Astrocyte of the cerebellum (primary cell): Measurements from ENCODE around the gene MED22.
"Not testable (repeated sequence)": the region's sequence is repeated elsewhere in the genome, so short reads cannot be mapped to it uniquely, and the experiment has no call there.

Experiments
- DNase-seq: peaks from one replicate; pipeline ENCODE4 v3.0.0-alpha.2; 2011; ENCODE audit warnings: low read depth
- H3K4me3 ChIP-seq: 2 replicates; pipeline ENCODE4 v1.5.1; 2011; ENCODE audit warnings: mild to moderate bottlenecking, low read depth, low read length, moderate library complexity
- in situ Hi-C: cut with HindIII; loops from 2 replicates; pipeline ENCODE4 v1.10.0; 2017; ENCODE audit warnings: low sequenced_read_pairs
- TF ChIP-seq, protein P1 (sequence below): IDR thresholded peaks from 2 replicates; pipeline ENCODE4 v1.5.1; 2012; ENCODE audit warnings: low read length, low read depth, moderate library complexity, mild to moderate bottlenecking; ENCODE audit errors: missing control alignments

The MED22 gene

GRCh38 chr9:133323211-133323610 lies 24.7 kb downstream of the MED22 start:
- TF ChIP-seq, protein P1, sequence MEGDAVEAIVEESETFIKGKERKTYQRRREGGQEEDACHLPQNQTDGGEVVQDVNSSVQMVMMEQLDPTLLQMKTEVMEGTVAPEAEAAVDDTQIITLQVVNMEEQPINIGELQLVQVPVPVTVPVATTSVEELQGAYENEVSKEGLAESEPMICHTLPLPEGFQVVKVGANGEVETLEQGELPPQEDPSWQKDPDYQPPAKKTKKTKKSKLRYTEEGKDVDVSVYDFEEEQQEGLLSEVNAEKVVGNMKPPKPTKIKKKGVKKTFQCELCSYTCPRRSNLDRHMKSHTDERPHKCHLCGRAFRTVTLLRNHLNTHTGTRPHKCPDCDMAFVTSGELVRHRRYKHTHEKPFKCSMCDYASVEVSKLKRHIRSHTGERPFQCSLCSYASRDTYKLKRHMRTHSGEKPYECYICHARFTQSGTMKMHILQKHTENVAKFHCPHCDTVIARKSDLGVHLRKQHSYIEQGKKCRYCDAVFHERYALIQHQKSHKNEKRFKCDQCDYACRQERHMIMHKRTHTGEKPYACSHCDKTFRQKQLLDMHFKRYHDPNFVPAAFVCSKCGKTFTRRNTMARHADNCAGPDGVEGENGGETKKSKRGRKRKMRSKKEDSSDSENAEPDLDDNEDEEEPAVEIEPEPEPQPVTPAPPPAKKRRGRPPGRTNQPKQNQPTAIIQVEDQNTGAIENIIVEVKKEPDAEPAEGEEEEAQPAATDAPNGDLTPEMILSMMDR: no peak

GRCh38 chr9:133322701-133323100 lies 25.2 kb downstream of the MED22 start:
- TF ChIP-seq, protein P1: no peak
- H3K4me3 ChIP-seq: no peak overlapping the region
- no peak for DNase-seq
- in situ Hi-C loops: no loop called here

More at GRCh38 chr9:133323211-133323610, 24.7 kb downstream of the MED22 start:
- no peak for DNase-seq
- in situ Hi-C loops: no loop called here
- no peak overlapping the region for H3K4me3 ChIP-seq

DNA sequence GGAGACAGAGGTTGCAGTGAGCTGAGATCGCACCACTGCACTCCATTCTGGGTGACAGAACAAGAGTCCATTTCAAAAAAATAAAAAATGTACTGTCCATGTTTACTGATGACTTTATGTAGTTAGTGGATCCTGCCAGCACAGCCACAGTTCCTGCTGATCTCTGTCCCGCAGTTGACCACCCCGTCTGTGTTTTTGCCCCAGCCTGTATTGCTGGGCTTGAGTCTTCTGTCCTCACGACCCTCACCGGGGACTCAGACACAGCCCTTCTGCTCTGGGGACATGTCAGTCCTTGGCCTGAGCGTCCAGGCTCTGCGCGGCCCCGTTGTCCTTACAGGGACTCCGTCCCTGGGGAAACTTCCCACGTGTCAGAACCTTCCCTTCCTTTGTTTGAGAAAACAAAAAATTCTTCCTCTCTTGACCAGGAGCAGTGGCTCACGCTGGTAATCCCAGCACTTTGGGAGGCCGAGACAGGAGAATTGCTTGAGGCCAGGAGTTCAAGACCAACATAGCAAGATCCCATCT lies 26.5 kb downstream of the MED22 start:
- DNase-seq: no peak
- TF ChIP-seq, protein P1: no peak
- no peak overlapping the region for H3K4me3 ChIP-seq
- in situ Hi-C loops: no loop called here

GRCh38 chr9:133320421-133320881 lies 27.5 kb downstream of the MED22 start:
- DNase-seq: no peak

DNA sequence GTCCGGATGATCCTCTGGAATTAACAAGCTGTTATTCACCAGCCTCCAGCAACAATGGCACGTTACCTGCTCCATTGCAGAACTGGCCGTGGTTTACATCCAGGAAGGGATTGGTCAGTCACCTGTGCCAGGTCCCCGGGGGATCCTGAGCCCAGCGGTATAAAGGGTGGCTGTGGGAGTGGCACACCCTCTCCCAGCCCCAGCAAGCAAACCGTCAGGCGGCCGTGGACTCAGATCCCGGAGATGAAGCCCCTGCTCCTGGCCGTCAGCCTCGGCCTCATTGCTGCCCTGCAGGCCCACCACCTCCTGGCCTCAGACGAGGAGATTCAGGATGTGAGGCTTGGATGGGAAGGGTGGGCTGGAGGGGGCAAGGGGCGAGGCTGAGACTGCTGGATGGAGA lies 30.4 kb downstream of the MED22 start:
- H3K4me3 ChIP-seq, DNase-seq, in situ Hi-C loops: not testable (repeated sequence)

More at GRCh38 chr9:133320421-133320881, 27.5 kb downstream of the MED22 start:
- TF ChIP-seq, protein P1: no peak
- in situ Hi-C loops: no loop called here
- H3K4me3 ChIP-seq: no peak overlapping the region

GRCh38 chr9:133315997-133316396 lies 31.9 kb downstream of the MED22 start:
- in situ Hi-C loops: no loop called here

DNA sequence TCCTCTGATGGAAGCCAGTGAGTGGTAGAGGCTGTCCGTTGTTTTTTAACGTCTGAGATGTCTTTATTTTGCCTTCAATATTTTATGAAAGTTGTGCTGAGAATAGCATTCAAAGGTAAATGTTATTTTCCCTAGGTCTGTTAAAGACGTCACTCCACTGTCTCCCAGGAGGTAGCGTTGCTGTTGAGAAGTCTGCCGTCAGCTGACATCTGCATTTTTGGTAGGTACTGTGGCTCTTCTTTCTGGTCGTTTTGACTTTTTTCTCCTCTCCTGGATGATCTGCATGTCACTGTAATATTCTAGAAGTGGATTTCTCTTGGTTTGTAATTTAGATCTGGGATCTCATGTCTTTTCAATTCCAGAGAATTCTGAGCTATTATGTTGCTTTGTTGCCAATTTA lies 38.3 kb downstream of the MED22 start:
- in situ Hi-C loops: no loop called here
- TF ChIP-seq, protein P1: no peak
- no peak for DNase-seq
- no peak overlapping the region for H3K4me3 ChIP-seq

More at GRCh38 chr9:133315997-133316396, 31.9 kb downstream of the MED22 start:
- no peak for DNase-seq
- no peak overlapping the region for H3K4me3 ChIP-seq
- TF ChIP-seq, protein P1: no peak
